ENCODE results near the gene ABTB1. TPM values are rescaled to one million over a fixed set of nuclear protein-coding genes. Genes with fewer than 3 reads are reported as not detected.
A peak's percentile ranks its signal among the peaks of the same experiment; 100 is the strongest.

Gene ABTB1
- total RNA-seq, result 10 to 100 TPM; 49.8 to 75.4 TPM
- polyA plus RNA-seq, result 100 to 1,000 TPM in 1 of 2 donors, 10 to 100 TPM in 1; 28.7 to 263 TPM
- long read RNA-seq, donor 1, transcript ABTB1-208 (12 exons, 1,915 nt), result minor isoform, 32 of 318 reads
- long read RNA-seq, donor 1, transcript ABTB1-202 (12 exons, 1,961 nt), result minor isoform, 51 of 318 reads
- long read RNA-seq, donor 1, transcript ABTB1-201 (12 exons, 1,965 nt), result major isoform, 105 of 318 reads
- long read RNA-seq, donor 1, partial matches to known transcripts, result 20 of 318 reads
- long read RNA-seq, donor 1, other reads (novel, unspliced or antisense), result 107 of 318 reads
- long read RNA-seq, donor 2, transcript ABTB1-208 (12 exons, 1,915 nt), result minor isoform, 5 of 57 reads
- long read RNA-seq, donor 2, transcript ABTB1-201 (12 exons, 1,965 nt), result major isoform, 22 of 57 reads
- long read RNA-seq, donor 2, partial matches to known transcripts, result 13 of 57 reads
- long read RNA-seq, donor 2, other reads (novel, unspliced or antisense), result 10 of 57 reads

GRCh38 chr3:127672429-127673190 is at the start of gene ABTB1:
TSS of gene ABTB1 (plus strand) at chr3:127672952. CDS start at chr3:127673026, 74 bp downstream.
- no peaks in the 10 kb centered on the region for H3K27me3 ChIP-seq (ENCODE audit: control insufficient read depth in 1 of 2, insufficient read depth in 2 of 2, low read length in 1 of 2)
- H3K4me1 ChIP-seq (ENCODE audit: control insufficient read depth in 1 of 2, insufficient read depth in 2 of 2, low read length in 2 of 2), result no peaks in the 10 kb centered on the region
- ATAC-seq (ENCODE audit: low FRiP score) (peak; percentile 85), DNase-seq (peak; percentile 94 to 95)
- peak within 1 kb of the TSS; percentile 81 to 88 for H3K4me3 ChIP-seq (ENCODE audit: low read length in 2 of 2)
- H3K9me3 ChIP-seq (ENCODE audit: control insufficient read depth, low read length), result no peaks in the 10 kb centered on the region
- intact Hi-C loops (cut with DNase I), result loop anchor here in 1 of 2 donors (10.0 kb wide), 1 partner anchor 382 kb away; the partner anchor contains the start of gene SEC61A1
- H3K36me3 ChIP-seq (ENCODE audit: control insufficient read depth in 1 of 2, insufficient read depth in 2 of 2, low read length in 1 of 2), result no peaks in the 10 kb centered on the region
- 1% methylated on average over 62 to 102 of the region's 102 CpGs for WGBS, 2 donors
- peak within 1 kb of the TSS in 1 of 2 donors; percentile 52 for H3K27ac ChIP-seq (ENCODE audit: low read depth in 1 of 2, low read length in 2 of 2)

- H3K4me1 ChIP-seq (ENCODE audit: control insufficient read depth in 1 of 2, insufficient read depth in 2 of 2, low read length in 2 of 2), result no peaks in the 10 kb centered on the region
- H3K9me3 ChIP-seq (ENCODE audit: control insufficient read depth, low read length), result no peaks in the 10 kb centered on the region
- no peaks in the 10 kb centered on the region for H3K36me3 ChIP-seq (ENCODE audit: control insufficient read depth in 1 of 2, insufficient read depth in 2 of 2, low read length in 1 of 2)
- DNase-seq (peak in 1 of 2 donors; percentile 25), ATAC-seq (ENCODE audit: low FRiP score) (no peak)
- no peaks in the 10 kb centered on the region for H3K27me3 ChIP-seq (ENCODE audit: control insufficient read depth in 1 of 2, insufficient read depth in 2 of 2, low read length in 1 of 2)
- H3K4me3 ChIP-seq (ENCODE audit: low read length in 2 of 2), result no peak overlapping the region
- no peak overlapping the region for H3K27ac ChIP-seq (ENCODE audit: low read depth in 1 of 2, low read length in 2 of 2)
- WGBS, 2 donors, result 90% methylated on average over 5 of the region's 5 CpGs
- intact Hi-C loops (cut with DNase I), result no loop called here
These were observed 48.7 kb upstream of the ABTB1 start for GRCh38 chr3:127624063-127624462.

GRCh38 chr3:127625821-127626220 is 46.9 kb upstream of the ABTB1 start:
- intact Hi-C loops (cut with DNase I), result no loop called here
- DNase-seq, result no peak
- no peaks in the 10 kb centered on the region for H3K9me3 ChIP-seq (ENCODE audit: control insufficient read depth, low read length)
- H3K4me3 ChIP-seq (ENCODE audit: low read length in 2 of 2), result no peak overlapping the region
- no peak overlapping the region for H3K27ac ChIP-seq (ENCODE audit: low read depth in 1 of 2, low read length in 2 of 2)
- 66 to 73% methylated on average over 2 of the region's 2 CpGs for WGBS, 2 donors
- H3K27me3 ChIP-seq (ENCODE audit: control insufficient read depth in 1 of 2, insufficient read depth in 2 of 2, low read length in 1 of 2), result no peaks in the 10 kb centered on the region
- H3K4me1 ChIP-seq (ENCODE audit: control insufficient read depth in 1 of 2, insufficient read depth in 2 of 2, low read length in 2 of 2), result no peaks in the 10 kb centered on the region
- ATAC-seq (ENCODE audit: low FRiP score), result no peak
- no peaks in the 10 kb centered on the region for H3K36me3 ChIP-seq (ENCODE audit: control insufficient read depth in 1 of 2, insufficient read depth in 2 of 2, low read length in 1 of 2)

GRCh38 chr3:127628426-127628787 is 44.3 kb upstream of the ABTB1 start:
- WGBS, 2 donors, result 70% methylated on average over 4 of the region's 4 CpGs

GRCh38 chr3:127628788-127629466 is 43.8 kb upstream of the ABTB1 start, which contains the start of gene PODXL2:
TSS of gene PODXL2 (plus strand) at chr3:127629185. CDS start at chr3:127629220, 35 bp downstream.
- peak; percentile 64 to 86 for DNase-seq
- ATAC-seq (ENCODE audit: low FRiP score), result peak; percentile 66
- H3K36me3 ChIP-seq (ENCODE audit: control insufficient read depth in 1 of 2, insufficient read depth in 2 of 2, low read length in 1 of 2), result no peaks in the 10 kb centered on the region
- no peak within 1 kb of the TSS for H3K27ac ChIP-seq (ENCODE audit: low read depth in 1 of 2, low read length in 2 of 2)
- 3 to 10% methylated on average over 34 to 105 of the region's 105 CpGs for WGBS, 2 donors
- H3K4me1 ChIP-seq (ENCODE audit: control insufficient read depth in 1 of 2, insufficient read depth in 2 of 2, low read length in 2 of 2), result no peaks in the 10 kb centered on the region
- H3K27me3 ChIP-seq (ENCODE audit: control insufficient read depth in 1 of 2, insufficient read depth in 2 of 2, low read length in 1 of 2), result no peaks in the 10 kb centered on the region
- no peaks in the 10 kb centered on the region for H3K9me3 ChIP-seq (ENCODE audit: control insufficient read depth, low read length)
- H3K4me3 ChIP-seq (ENCODE audit: low read length in 2 of 2), result peak within 1 kb of the TSS; percentile 21 to 70
- intact Hi-C loops (cut with DNase I), result no loop called here

More at GRCh38 chr3:127628426-127628787, 44.3 kb upstream of the ABTB1 start:
- H3K36me3 ChIP-seq (ENCODE audit: control insufficient read depth in 1 of 2, insufficient read depth in 2 of 2, low read length in 1 of 2), result no peaks in the 10 kb centered on the region
- ATAC-seq (ENCODE audit: low FRiP score) (no peak), DNase-seq (no peak)
- intact Hi-C loops (cut with DNase I), result no loop called here
- H3K4me3 ChIP-seq (ENCODE audit: low read length in 2 of 2), result no peak overlapping the region
- no peaks in the 10 kb centered on the region for H3K4me1 ChIP-seq (ENCODE audit: control insufficient read depth in 1 of 2, insufficient read depth in 2 of 2, low read length in 2 of 2)
- no peaks in the 10 kb centered on the region for H3K27me3 ChIP-seq (ENCODE audit: control insufficient read depth in 1 of 2, insufficient read depth in 2 of 2, low read length in 1 of 2)
- H3K9me3 ChIP-seq (ENCODE audit: control insufficient read depth, low read length), result no peaks in the 10 kb centered on the region
- H3K27ac ChIP-seq (ENCODE audit: low read depth in 1 of 2, low read length in 2 of 2), result no peak overlapping the region

- H3K9me3 ChIP-seq (ENCODE audit: control insufficient read depth, low read length), result no peaks in the 10 kb centered on the region
- H3K4me3 ChIP-seq (ENCODE audit: low read length in 2 of 2), result peak overlapping the region; percentile 21 to 70
- 23% methylated on average over 63 to 65 of the region's 65 CpGs for WGBS, 2 donors
- H3K4me1 ChIP-seq (ENCODE audit: control insufficient read depth in 1 of 2, insufficient read depth in 2 of 2, low read length in 2 of 2), result no peaks in the 10 kb centered on the region
- H3K27ac ChIP-seq (ENCODE audit: low read depth in 1 of 2, low read length in 2 of 2), result no peak overlapping the region
- no peaks in the 10 kb centered on the region for H3K36me3 ChIP-seq (ENCODE audit: control insufficient read depth in 1 of 2, insufficient read depth in 2 of 2, low read length in 1 of 2)
- ATAC-seq (ENCODE audit: low FRiP score) (peak; percentile 52), DNase-seq (peak in 1 of 2 donors; percentile 77)
- H3K27me3 ChIP-seq (ENCODE audit: control insufficient read depth in 1 of 2, insufficient read depth in 2 of 2, low read length in 1 of 2), result no peaks in the 10 kb centered on the region
- intact Hi-C loops (cut with DNase I), result no loop called here
These were observed 43.0 kb upstream of the ABTB1 start for GRCh38 chr3:127629467-127630403.

- no peaks in the 10 kb centered on the region for H3K4me1 ChIP-seq (ENCODE audit: control insufficient read depth in 1 of 2, insufficient read depth in 2 of 2, low read length in 2 of 2)
- H3K27ac ChIP-seq (ENCODE audit: low read depth in 1 of 2, low read length in 2 of 2), result no peak overlapping the region
- no peaks in the 10 kb centered on the region for H3K27me3 ChIP-seq (ENCODE audit: control insufficient read depth in 1 of 2, insufficient read depth in 2 of 2, low read length in 1 of 2)
- intact Hi-C loops (cut with DNase I), result no loop called here
- WGBS, 2 donors, result 94 to 95% methylated on average over 12 of the region's 12 CpGs
- ATAC-seq (ENCODE audit: low FRiP score), result no peak
- peak in 1 of 2 donors; percentile 47 for DNase-seq
- H3K9me3 ChIP-seq (ENCODE audit: control insufficient read depth, low read length), result no peaks in the 10 kb centered on the region
- H3K36me3 ChIP-seq (ENCODE audit: control insufficient read depth in 1 of 2, insufficient read depth in 2 of 2, low read length in 1 of 2), result no peaks in the 10 kb centered on the region
- H3K4me3 ChIP-seq (ENCODE audit: low read length in 2 of 2), result no peak overlapping the region
These were observed 41.7 kb upstream of the ABTB1 start for GRCh38 chr3:127630811-127631714.

Data from aorta (tissue), 5 donors.